GM19467 (cell line): ENCODE results near the gene GABRR1.

ENCODE experiments used
- ATAC-seq: cut with Tn5 transposase; IDR thresholded peaks from one replicate; pipeline ENCODE4 v1.9.1; 2021; ENCODE audit warnings: mild to moderate bottlenecking, moderate library complexity; ENCODE audit not compliant: unreplicated experiment

GABRR1 gene

DNA sequence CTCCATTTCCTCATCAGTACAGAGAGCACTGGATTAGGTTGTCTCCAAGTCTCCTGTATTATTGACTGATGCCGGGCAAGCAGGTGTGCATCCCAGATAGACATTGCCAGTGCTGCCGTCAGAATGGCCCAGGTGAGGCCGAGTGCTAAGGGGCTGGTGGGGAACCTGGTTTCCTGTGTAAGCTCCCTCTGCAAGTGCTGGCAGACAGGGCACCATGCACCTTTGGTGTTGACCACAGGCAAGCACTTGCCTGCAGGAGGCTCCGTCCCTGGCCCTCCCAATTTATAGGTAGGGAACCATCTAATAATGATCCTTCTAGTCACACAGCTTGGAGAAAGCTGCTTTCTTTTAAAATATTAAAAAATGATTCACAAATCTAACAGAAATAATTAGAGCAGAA, 747 bp downstream of the GABRR1 start:
- no peak for ATAC-seq

DNA sequence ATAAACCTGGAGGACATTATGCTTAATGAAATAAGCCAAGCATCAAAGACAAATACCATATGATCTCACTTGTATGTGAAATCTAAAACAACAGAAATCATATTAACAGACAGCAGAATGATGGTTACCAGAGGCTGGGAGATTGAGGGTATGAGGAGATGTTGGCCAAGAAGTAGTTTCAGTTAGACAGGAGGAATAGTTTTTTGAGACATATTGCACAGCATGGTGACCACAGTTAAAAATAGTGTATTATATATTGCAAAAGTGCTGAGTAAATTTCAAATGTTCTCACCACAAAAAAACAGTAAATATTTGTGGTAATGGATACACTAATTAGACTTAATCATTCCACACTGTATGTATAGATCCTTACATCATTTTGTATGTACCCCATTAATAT, 1.8 kb downstream of the GABRR1 start:
- ATAC-seq, result no peak

DNA sequence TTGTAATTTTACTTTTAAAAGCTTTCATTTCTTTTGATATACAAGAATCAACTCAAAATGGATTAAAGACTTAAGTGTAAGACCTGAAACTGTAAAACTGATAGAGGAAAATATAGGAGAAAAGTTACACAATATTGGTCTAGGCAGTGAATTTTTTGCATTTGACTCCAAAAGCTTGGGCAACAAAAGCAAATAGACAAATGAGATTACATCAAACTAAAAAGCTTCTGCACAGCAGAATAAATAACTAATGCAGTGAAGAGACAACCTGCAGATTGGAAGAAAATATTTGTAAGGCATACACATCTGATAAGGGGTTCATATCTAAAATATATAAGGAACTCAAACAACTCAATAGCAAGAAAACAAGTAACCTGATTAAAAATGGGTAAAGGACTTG, 3.0 kb downstream of the GABRR1 start:
- ATAC-seq, result no peak

DNA sequence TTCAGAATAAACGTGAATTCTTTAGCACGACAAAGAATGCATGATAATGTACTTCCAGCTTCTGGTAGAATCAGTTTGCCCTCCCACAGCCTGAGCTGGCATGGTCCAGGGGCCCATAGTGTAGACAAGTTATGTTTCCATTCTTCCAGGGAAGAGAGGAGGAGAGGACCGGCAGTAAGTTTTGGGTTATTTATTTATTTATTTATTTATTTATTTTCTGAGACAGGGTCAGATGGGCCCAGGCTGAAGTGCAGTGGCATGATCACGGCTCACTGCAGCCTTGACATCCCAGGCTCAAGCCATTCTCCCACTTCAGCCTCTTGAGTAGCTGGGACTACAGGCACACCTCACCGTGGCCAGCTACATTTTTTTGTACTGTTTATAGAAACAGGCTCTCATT, 4.7 kb downstream of the GABRR1 start:
- no peak for ATAC-seq

DNA sequence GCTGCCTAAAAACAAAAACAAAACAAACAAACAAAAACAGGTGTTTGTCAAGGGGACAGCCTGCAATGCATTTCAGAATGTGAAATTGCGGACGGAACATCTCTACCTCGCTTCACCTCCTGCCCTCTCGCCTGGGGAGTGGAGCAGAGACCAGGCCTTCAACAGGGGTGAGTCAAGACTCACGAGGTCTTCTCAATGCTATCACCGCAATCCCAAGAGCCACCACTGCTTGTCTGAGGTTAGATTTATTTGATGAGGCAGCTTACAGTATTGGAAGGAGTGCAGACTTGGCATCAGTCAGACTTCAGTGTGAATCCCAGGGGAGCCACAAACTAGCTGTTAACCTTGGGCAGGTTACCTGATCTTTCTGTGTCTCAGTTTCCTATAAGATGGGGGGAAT, 7.7 kb downstream of the GABRR1 start:
- ATAC-seq, result no peak

DNA sequence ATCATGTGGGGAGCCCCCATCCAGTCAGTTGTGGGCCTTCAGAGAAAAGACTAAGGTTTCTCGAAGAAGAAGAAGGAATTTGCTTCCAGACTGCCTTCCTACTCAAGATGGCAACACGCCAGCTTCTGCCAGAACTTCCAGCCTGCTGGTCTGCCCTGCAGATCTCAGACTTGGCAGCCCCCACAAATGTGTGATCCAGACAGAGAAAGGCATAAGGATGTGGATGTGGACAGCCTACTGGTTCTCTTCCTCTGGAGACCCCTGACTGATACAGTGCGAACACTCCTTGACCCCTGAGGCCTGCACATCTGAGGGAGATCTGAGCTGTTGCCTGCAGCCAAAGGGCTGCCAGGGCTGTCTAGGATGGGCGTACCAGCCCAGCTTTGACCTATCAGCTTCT, 8.6 kb downstream of the GABRR1 start:
- no peak for ATAC-seq

DNA sequence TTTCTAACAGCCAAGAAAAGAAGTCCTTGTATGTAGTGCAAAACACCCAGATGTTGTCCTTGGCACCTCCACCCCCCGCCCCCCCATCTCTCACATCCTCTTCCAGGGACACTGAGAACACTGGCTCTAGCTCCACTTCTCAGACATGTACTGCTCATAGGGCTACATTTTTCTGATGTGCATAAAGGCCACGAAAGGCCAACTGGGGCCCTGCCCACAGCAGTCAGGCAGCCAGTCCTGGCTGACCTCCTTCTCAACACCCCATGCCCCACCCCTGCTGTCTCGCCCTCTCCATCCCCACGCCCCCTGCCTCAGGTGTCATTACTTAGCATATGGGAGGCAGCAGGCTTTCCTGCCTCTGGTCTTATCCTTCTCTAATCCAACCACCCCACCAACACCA, 11.3 kb downstream of the GABRR1 start:
- no peak for ATAC-seq

DNA sequence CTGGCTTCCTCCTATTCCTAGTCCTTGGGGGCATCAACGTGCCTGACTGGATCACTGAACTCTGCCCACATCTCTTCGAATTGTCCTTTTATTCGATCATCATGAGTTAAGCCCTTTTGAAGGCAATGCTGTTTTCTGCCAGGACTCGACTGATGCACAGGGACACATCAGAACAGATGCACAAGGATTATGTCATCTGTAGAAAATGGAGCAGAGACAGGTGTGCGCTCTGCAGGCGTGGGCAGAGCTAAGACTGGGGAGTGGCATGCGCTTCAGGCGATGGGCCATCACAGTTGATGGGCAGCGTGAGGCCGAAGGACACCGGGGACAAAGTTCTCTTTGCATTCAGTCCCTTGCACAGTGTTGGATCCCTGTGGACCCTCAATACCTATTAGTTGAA, 13.1 kb downstream of the GABRR1 start:
- ATAC-seq, result no peak

DNA sequence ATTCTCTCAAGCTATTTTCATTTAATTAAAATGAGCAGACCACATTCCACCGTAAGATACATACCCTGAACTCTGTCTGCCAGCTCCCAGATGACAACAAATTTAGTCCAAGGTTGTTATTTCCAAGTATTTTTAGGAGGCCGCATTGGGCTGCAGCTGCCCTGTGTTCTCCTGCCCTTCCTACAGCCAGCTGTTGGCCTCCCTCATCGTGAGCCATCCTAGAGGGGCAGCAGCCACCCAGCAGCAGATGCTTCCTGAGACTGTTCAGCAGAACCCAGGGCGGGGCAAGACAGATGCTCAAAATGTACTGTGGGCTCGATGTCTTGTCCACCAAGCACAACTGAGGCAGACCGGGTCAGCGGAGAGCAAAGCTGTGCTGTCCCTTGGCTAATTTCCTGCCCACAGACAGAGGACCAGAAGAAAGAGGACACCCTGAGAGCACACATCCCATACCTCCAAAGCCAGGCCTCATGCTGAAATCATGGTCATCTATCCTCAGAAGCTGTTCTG, 16.4 kb downstream of the GABRR1 start:
- no peak for ATAC-seq

DNA sequence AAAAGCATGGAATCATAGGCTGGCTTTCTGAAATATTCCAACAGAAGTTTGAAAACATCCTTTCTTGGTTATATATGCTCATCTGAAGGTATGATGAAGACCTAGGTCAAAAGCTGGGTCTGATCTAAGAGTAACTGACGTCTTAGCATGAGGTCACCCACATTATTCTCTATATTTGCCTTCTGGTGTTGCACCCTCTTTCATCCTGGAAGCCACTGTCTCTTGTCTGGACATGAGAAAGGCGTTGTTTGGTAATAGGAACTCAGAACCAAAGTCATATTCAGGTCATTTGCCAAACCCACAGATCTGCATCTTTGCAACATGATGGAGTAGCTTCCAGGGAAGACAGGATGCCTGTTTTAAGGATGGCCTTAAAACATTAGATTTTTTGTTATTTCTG, 17.6 kb downstream of the GABRR1 start:
- no peak for ATAC-seq

DNA sequence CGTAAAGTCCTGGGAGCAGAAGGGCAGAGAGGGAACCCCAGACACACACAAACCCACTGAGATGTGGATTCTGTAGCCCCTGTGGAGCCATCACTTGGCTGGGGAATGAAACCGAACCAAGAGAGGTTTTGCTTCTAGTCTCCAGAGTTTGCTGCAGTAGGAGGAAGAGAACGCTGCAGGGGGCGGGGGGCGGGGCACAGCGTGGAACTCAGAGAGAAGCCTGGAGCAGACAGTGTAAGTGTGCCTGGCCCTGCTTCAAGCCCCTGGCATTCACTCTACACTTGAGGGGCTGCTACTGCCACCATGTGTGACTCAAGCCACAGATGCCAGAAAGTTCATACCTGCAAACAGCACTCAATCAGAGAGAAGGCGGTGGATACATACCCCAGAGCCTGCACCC, 18.9 kb downstream of the GABRR1 start:
- no peak for ATAC-seq

DNA sequence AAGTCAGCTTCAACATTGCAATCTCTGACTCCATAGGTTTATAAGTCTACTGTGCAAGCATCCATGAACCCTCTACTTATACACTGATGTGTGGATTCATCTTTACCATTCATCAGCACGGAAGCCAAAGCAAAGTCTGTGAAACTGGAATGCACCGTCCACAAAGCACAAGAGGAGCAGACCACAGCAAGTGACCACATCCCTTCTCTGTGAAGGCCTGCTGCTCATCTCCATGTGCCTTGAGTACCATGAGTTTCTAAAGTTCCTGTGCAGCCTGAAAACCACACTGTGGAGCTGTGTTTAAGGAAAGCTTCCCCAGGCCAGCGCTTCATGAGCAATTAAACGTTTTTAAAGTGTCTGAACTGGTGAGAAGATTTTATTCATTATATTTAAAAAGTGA, 20.0 kb downstream of the GABRR1 start:
- no peak for ATAC-seq

DNA sequence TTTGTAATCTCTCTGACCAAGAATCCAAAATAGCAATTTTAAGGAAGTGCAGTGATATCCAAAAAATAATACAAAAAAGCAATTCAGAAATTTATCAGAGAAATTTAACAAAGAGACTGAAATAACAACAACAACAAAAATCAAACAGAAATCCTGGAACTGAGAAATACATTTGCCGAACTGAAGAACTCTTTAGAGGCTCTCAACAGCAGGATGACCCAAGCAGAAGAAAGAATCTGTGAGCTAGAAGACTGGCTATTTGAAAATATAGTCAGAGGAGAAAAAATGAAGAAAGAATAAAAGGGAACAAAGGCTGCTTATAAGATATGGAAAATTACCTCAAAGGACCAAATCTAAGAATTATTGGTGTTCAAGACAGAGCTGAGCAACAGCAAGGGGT, 22.6 kb downstream of the GABRR1 start:
- ATAC-seq, result no peak

DNA sequence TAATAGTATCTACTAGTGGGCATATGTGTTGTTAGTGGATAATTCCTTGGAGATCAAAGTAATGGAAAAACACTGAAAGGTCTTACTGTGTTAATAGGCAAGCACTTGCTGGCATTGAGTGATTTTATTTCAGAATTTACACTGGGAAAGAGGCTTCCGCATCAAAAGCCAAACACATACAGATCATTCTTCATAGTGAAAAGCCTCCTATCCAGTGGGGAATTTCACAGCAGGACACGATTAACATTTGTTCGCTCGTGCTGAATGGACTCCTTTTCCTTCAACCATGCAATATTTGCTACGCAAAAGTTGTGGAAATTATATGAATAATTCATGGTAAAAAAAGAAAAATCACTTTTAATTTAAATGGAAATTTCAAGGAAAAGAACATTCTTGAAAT, 26.4 kb downstream of the GABRR1 start:
- ATAC-seq, result no peak

DNA sequence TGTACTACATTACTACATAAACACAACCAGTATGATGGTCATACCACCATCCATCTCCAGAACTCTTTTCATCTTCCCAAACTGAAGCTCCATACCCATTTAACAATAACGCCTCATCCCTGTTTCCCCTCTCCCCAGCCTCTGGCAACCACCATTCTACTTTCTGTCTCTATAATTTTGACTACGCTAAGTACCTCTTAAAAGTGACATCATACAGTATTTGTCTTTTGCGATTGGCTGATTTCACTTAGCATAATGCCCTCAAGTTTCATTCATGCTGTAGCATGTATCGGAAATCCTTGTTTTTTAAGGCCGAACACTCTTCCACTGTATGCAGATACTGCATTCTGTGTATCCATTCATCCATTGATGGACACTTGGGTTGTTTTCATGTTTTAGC, 29.7 kb downstream of the GABRR1 start:
- ATAC-seq, result no peak

DNA sequence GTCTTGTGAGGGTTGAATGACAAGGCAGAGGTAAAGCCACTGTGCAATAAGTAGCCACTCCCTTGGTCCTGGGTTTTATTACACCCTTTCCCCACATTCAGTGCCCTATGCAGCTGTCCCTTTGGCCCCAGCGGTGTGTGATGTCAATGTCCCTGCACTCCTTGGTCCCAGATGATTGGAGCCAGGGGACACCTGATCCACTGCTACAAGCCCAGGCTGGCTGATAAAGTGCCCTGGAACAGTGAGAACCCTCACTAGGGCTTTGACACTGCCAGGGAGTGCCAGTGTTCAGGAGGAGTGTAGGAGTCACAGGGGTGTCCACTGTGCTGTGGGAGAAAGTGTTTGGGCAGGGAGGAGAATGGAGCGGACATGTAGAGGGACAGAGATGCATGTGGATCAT, 30.4 kb downstream of the GABRR1 start:
- ATAC-seq, result no peak

DNA sequence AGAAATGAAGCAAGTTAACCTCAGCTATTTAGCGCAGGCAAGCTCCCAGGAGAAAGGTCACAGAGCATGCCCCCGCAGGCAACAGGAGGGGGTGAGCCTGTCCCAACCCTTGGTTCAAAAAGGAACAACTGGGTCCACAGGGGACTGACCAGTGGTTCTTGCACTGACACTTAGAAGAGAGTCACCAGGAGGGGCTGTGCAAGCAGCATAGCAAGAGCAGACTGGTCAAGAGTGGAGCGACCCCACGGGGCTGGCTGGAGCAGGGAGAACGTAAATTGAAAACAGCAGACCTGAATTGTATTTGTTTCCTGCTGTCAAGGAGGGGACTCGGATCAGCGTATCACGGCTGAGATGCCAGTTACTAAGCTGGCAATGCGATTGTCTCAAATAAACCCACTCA, 32.8 kb downstream of the GABRR1 start:
- no peak for ATAC-seq

DNA sequence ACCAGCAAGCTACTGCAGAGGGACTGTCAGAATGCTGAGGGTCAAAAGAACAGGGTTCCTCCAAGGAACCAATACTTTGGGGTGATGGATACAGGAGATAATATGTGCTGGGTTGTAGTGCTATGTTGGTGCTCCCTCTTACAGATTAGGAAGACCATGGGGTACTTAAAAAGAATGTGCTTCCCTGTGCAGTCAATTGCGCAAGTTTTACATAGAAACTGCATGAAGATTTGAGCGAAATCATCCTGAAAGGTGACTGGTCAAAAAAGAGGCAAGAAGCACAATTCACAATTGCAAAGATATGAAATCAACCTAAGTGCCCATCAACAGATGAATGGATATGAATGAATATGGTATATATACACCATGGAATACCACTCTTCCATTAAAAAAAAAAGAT, 33.9 kb downstream of the GABRR1 start:
- ATAC-seq, result no peak

DNA sequence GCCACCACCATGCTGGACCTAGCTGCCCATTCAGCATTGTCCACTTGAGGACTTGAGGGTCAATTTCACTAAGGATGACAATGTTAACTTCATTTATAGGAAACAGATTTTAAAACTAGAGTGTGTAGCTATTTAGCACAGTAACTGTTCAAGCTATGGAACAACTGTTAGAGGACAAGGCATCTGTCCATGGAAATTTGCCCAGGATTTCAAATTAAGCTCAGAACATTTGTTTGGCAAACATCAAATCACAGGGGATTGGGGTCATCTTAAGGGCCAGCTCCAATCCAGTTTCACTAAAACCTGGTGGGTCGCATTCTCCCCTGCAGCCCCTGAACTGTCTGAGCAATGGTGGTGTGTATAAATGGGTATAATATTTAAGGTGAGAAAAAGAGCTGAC, 36.2 kb downstream of the GABRR1 start:
- no peak for ATAC-seq

DNA sequence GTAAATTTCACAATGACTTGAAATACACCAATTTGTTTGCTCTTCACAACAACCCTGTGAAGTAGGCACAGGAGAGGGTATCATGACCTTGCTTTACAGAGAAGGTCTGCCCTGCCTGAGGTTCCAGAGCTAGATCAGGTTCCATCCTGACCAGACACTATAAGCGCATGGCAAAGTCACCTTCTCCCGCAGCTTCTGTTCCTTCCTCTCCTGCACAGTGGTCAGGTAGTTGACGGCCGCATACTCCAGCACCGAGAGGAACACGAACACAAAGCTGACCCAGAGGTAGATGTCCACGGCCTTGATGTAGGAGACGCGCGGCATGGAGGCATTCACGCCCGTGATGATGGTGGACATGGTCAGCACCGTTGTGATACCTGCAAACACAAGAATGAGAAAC, 37.0 kb downstream of the GABRR1 start:
- ATAC-seq, result no peak

DNA sequence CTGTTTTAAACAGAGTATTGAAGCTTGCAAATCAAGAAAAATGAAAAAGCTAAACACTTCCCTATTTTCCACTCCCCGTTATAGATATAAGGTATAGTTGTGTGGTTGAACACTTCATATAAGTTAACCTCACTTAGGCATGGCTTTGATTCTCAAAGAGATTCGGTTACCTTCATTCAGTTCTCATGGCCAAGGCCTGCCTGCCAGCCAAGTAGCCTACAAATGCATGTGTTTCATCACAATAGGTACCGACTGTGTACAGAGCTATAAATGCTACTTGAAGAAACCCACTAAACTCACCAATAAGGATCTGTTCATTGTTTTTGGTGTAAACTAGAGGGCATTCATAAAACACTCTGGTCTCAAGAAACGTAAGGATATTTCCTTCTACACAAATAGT, 43.5 kb downstream of the GABRR1 start:
- ATAC-seq, result no peak

DNA sequence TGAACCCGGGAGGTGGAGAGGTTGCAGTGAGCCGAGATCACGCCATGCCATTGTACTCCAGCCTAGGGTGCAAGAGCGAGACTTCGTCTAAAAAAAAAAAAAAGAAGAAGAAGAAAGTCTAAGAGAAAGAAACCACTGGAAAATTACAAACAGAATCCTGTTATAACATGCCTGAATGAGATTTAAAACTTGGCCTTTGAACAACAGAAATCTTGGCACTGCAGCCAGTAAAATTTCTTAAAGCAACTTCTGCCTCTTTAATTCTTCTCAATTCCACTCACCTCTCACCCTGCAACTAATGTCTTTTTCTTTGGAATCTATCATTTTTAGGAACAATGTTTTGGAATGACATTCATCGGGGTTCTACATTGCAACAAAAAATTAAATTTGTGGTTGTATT, 45.0 kb downstream of the GABRR1 start:
- no peak for ATAC-seq

DNA sequence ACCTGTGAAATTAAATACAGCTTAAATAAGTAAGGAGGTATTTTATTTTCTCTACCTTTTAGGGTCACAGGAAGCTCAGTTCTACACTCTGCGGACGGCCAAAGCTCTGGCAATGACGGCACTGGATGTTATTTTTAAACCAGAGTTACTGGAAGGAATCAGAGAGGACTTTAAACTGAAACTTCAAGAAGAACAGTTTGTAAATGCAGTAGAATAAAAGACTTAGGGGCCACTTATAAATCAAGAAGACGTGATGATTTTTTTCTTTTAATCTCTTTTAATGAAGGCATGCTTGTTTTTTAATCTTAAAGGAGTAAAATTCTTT, 55.1 kb downstream of the GABRR1 start:
- no peak for ATAC-seq
